GM12892 (cell line): ENCODE results near the gene PHAF1.
A peak's percentile ranks its signal among the peaks of the same experiment; 100 is the strongest.

Experiments used
- DNase-seq: peaks from one replicate; pipeline ENCODE4 v3.0.0; 2011; ENCODE audit not compliant: insufficient read length
- FAIRE-seq: peaks from 2 replicates; lab custom pipeline; 2011; peaks lifted over from hg19 to GRCh38; lab: Jason Lieb, UNC
- POLR2A ChIP-seq: IDR thresholded peaks from 2 replicates; pipeline ENCODE4 v1.6.1; 2011; ENCODE audit warnings: low read depth, low read length, control low read depth
- POLR2AphosphoS5 ChIP-seq: IDR thresholded peaks from 2 replicates; pipeline ENCODE4 v1.6.1; 2011; ENCODE audit warnings: low read depth, low read length, control low read depth
- TAF1 ChIP-seq: IDR thresholded peaks from 2 replicates; pipeline ENCODE4 v1.6.1; 2011; ENCODE audit warnings: low read depth, mild to moderate bottlenecking, control low read depth, low read length, borderline replicate concordance

The PHAF1 gene

GRCh38 chr16:67190041-67190440 lies 80.3 kb downstream of the PHAF1 start, which contains the start of gene EXOC3L1:
EXOC3L1 (minus strand) TSS chr16:67190136; CDS start chr16:67189676, 460 bp downstream.
- FAIRE-seq (no peak), DNase-seq (no peak)
- TF ChIP-seq POLR2A (no peak), TAF1 (no peak), POLR2AphosphoS5 (no peak)

GRCh38 chr16:67190448-67191399 lies 81.0 kb downstream of the PHAF1 start:
- no peak for FAIRE-seq
- DNase-seq, result no peak
- no peak for TF ChIP-seq TAF1
- TF ChIP-seq POLR2AphosphoS5, result no peak
- no peak for TF ChIP-seq POLR2A

- TF ChIP-seq POLR2AphosphoS5 (no peak), POLR2A (no peak), TAF1 (no peak)
- FAIRE-seq (no peak), DNase-seq (no peak)
Measured at GRCh38 chr16:67191411-67191994, 81.8 kb downstream of the PHAF1 start.

GRCh38 chr16:67191995-67192681 lies 82.4 kb downstream of the PHAF1 start, which contains the start of gene E2F4:
E2F4 (plus strand) TSS chr16:67192155; CDS start chr16:67192228, 73 bp downstream.
- peak; percentile 98 for DNase-seq

GRCh38 chr16:67192781-67193361 lies 83.1 kb downstream of the PHAF1 start:
- no peak for FAIRE-seq

More at GRCh38 chr16:67191995-67192681, 82.4 kb downstream of the PHAF1 start, which contains the start of gene E2F4:
- peak; percentile 99 for FAIRE-seq
- peak; percentile 54; the same call in 1 of the 2 replicates for TF ChIP-seq POLR2AphosphoS5
- TF ChIP-seq TAF1, result 0 out of 2 replicates have a peak, but pooled peaks have one; percentile 41
- peak; percentile 84; the same call in 1 of the 2 replicates for TF ChIP-seq POLR2A

GRCh38 chr16:67193536-67193935 lies 83.8 kb downstream of the PHAF1 start:
- FAIRE-seq (no peak), DNase-seq (no peak)
- TF ChIP-seq TAF1, result no peak
- TF ChIP-seq POLR2A, result no peak; the same call in 1 of the 2 replicates
- no peak for TF ChIP-seq POLR2AphosphoS5

More at GRCh38 chr16:67192781-67193361, 83.1 kb downstream of the PHAF1 start:
- no peak for DNase-seq
- TF ChIP-seq POLR2AphosphoS5, result no peak
- TF ChIP-seq POLR2A, result 0 out of 2 replicates have a peak, but pooled peaks have one; percentile 35
- TF ChIP-seq TAF1, result no peak

GRCh38 chr16:67194260-67194659 lies 84.5 kb downstream of the PHAF1 start:
- DNase-seq (no peak), FAIRE-seq (no peak)
- no peak; the same call in 1 of the 2 replicates for TF ChIP-seq POLR2AphosphoS5
- TF ChIP-seq POLR2A, result no peak
- TF ChIP-seq TAF1, result no peak

GRCh38 chr16:67195676-67196075 lies 85.9 kb downstream of the PHAF1 start:
- no peak for TF ChIP-seq POLR2AphosphoS5
- TF ChIP-seq TAF1, result no peak
- no peak for TF ChIP-seq POLR2A
- no peak for DNase-seq
- FAIRE-seq, result no peak

GRCh38 chr16:67196881-67197280 lies 87.1 kb downstream of the PHAF1 start:
- FAIRE-seq, result no peak
- TF ChIP-seq POLR2AphosphoS5, result no peak
- no peak for TF ChIP-seq TAF1
- TF ChIP-seq POLR2A, result no peak
- no peak for DNase-seq

- TF ChIP-seq POLR2A (no peak), POLR2AphosphoS5 (no peak), TAF1 (no peak)
- FAIRE-seq, result no peak
- no peak for DNase-seq
Measured at GRCh38 chr16:67197704-67198103, 88.0 kb downstream of the PHAF1 start.
